Measurements from ENCODE around the gene APOA1. TPM values are rescaled to one million over a fixed set of nuclear protein-coding genes. Genes with fewer than 3 reads are reported as not detected.

The APOA1 gene
- polyA plus RNA-seq, 2 donors: 0.08 to 0.10 TPM

DNA sequence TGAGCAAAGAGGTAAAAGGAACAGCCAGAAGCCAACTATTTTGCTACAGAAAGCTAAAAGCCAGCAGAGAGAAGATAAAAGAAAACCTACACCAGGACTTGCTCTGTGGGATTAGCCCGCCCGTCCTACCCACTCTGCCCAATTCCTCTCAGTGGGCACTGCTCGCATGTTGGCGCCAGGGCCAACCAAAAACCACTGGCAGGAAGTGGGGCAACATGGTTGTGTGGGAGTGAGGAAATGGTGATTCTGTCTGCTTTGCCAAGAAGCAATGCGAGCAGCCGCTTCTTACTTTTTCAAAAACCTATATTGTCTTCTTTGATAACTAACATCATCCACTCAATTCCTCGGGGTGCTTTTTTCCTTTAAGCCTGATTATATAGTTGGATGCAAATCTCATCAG lies 14.2 kb upstream of the APOA1 start:
- Histone ChIP-seq H3K27me3 (ENCODE audit: control insufficient read depth in 1 of 2, insufficient read depth in 2 of 2, low read length in 2 of 2) (no peaks in the 10 kb centered on the region), H3K36me3 (ENCODE audit: control insufficient read depth in 2 of 2, insufficient read depth in 2 of 2, low read length in 1 of 2) (peaks cover 13 to 16% of the 10 kb centered on the region in 2 donors), H3K4me3 (ENCODE audit: low read depth in 1 of 2, low read length in 2 of 2) (no peak overlapping the region), H3K27ac (ENCODE audit: low read depth in 2 of 2, low read length in 1 of 2) (peak overlapping the region in 1 of 2 donors; percentile 33), H3K4me1 (ENCODE audit: control insufficient read depth in 2 of 2, insufficient read depth in 2 of 2, low read length in 1 of 2) (peaks cover 2 to 5% of the 10 kb centered on the region in 2 donors), H3K9me3 (ENCODE audit: control insufficient read depth in 2 of 2, insufficient read depth in 1 of 2, low read depth in 1 of 2, low read length in 1 of 2) (no peaks in the 10 kb centered on the region)
- WGBS, 2 donors: 66 to 77% methylated on average over 7 of the region's 7 CpGs

DNA sequence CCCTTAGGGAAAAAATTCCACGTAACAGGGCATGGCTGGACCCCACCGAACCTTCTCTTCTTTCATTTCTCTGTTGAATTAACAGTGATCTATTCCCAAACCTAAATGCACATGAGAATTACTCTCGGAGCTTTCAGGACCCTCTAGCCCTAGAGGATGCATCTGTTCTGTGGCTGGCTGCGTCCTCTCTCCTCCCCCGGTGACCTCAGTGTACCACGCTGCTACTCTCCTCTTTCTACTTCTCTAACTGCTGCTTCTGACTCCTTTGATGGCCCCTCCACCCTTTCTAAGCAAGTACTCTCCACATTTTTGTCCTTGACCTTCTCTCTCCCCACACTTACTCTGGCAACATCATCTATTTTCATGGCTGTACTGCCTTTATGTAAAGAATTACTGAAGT lies 12.1 kb upstream of the APOA1 start:
- H3K36me3 ChIP-seq (ENCODE audit: control insufficient read depth in 2 of 2, insufficient read depth in 2 of 2, low read length in 1 of 2): peaks cover 16 to 29% of the 10 kb centered on the region in 2 donors

DNA sequence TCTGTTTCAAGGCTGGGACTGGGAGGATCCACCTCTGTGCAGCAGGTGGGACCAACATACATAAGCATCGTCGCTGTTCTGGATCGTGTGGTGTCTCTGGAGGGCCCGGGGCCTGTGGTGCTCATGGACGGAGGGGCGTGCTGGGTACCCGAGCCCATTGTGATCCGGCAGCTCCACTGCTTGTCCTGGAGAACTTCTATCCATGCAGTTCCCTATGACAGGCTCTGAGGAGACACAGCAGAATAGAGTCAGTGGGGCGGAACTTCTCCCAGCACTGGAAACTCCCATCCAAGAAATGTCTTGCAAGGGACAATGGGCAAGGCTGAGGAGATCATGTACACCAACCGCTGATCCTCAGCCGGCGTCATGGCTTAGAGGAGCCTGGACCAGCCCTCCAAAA lies 11.6 kb upstream of the APOA1 start:
- Histone ChIP-seq H3K4me1 (ENCODE audit: control insufficient read depth in 2 of 2, insufficient read depth in 2 of 2, low read length in 1 of 2) (peaks cover 2 to 5% of the 10 kb centered on the region in 2 donors), H3K27me3 (ENCODE audit: control insufficient read depth in 1 of 2, insufficient read depth in 2 of 2, low read length in 2 of 2) (no peaks in the 10 kb centered on the region), H3K4me3 (ENCODE audit: low read depth in 1 of 2, low read length in 2 of 2) (no peak overlapping the region), H3K27ac (ENCODE audit: low read depth in 2 of 2, low read length in 1 of 2) (no peak overlapping the region), H3K36me3 (ENCODE audit: control insufficient read depth in 2 of 2, insufficient read depth in 2 of 2, low read length in 1 of 2) (peaks cover 16 to 29% of the 10 kb centered on the region in 2 donors), H3K9me3 (ENCODE audit: control insufficient read depth in 2 of 2, insufficient read depth in 1 of 2, low read depth in 1 of 2, low read length in 1 of 2) (no peaks in the 10 kb centered on the region)
- 96 to 97% methylated on average over 12 of the region's 12 CpGs for WGBS, 2 donors

More for the DNA sequence above, 12.1 kb upstream of the APOA1 start:
- no peak overlapping the region for H3K4me3 ChIP-seq (ENCODE audit: low read depth in 1 of 2, low read length in 2 of 2)
- no peak overlapping the region for H3K27ac ChIP-seq (ENCODE audit: low read depth in 2 of 2, low read length in 1 of 2)
- 91 to 94% methylated on average over 6 of the region's 6 CpGs for WGBS, 2 donors
- H3K9me3 ChIP-seq (ENCODE audit: control insufficient read depth in 2 of 2, insufficient read depth in 1 of 2, low read depth in 1 of 2, low read length in 1 of 2): no peaks in the 10 kb centered on the region
- H3K4me1 ChIP-seq (ENCODE audit: control insufficient read depth in 2 of 2, insufficient read depth in 2 of 2, low read length in 1 of 2): peaks cover 2 to 5% of the 10 kb centered on the region in 2 donors
- H3K27me3 ChIP-seq (ENCODE audit: control insufficient read depth in 1 of 2, insufficient read depth in 2 of 2, low read length in 2 of 2): no peaks in the 10 kb centered on the region

DNA sequence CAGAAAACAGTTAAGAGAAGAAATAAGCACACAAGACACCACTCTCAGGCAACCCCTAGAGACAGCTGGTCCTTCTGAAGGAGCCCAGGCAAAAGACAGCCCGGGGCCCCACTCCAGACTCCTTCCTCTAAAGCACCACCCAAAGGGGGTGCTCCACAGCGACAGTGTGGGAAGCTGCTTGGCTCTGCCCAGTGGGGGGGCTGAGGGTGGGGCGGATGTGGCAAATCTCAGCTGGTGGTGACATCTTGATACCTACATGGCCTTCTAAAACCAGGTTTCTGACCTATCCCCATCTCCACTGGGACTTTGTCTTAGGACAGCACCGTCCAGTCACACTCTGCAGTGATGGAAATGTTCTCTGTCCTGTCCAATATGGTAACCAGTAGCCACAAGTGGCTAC lies 10.2 kb upstream of the APOA1 start:
- 94 to 97% methylated on average over 4 of the region's 4 CpGs for WGBS, 2 donors
- H3K36me3 ChIP-seq (ENCODE audit: control insufficient read depth in 2 of 2, insufficient read depth in 2 of 2, low read length in 1 of 2): peaks cover 16 to 34% of the 10 kb centered on the region in 2 donors
- H3K27me3 ChIP-seq (ENCODE audit: control insufficient read depth in 1 of 2, insufficient read depth in 2 of 2, low read length in 2 of 2): no peaks in the 10 kb centered on the region

DNA sequence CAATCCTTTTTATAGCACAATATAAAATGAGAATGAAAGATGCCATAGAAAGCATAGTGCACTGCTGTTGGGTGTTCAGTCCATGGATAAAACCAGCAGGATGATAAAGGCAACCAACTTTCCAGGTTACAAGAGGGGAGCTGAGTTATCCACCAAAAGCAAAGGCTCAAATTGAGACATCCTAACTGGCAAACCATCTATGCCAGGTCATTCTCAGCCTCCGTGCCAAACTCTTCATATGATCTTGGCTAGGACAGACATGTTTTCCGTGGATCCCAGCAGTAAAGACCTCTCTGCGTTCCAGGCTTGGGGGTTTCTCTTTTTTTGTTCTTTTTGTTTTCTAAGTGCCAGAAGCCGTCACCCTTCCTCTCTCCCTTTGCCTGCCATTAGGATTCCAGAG lies 7.3 kb upstream of the APOA1 start:
- Histone ChIP-seq H3K27ac (ENCODE audit: low read depth in 2 of 2, low read length in 1 of 2) (no peak overlapping the region), H3K4me1 (ENCODE audit: control insufficient read depth in 2 of 2, insufficient read depth in 2 of 2, low read length in 1 of 2) (no peaks in the 10 kb centered on the region), H3K27me3 (ENCODE audit: control insufficient read depth in 1 of 2, insufficient read depth in 2 of 2, low read length in 2 of 2) (no peaks in the 10 kb centered on the region), H3K9me3 (ENCODE audit: control insufficient read depth in 2 of 2, insufficient read depth in 1 of 2, low read depth in 1 of 2, low read length in 1 of 2) (no peaks in the 10 kb centered on the region), H3K4me3 (ENCODE audit: low read depth in 1 of 2, low read length in 2 of 2) (no peak overlapping the region), H3K36me3 (ENCODE audit: control insufficient read depth in 2 of 2, insufficient read depth in 2 of 2, low read length in 1 of 2) (peaks cover 16 to 34% of the 10 kb centered on the region in 2 donors)
- WGBS, 2 donors: 88 to 90% methylated on average over 4 of the region's 4 CpGs

More for the DNA sequence above, 10.2 kb upstream of the APOA1 start:
- Histone ChIP-seq H3K4me1 (ENCODE audit: control insufficient read depth in 2 of 2, insufficient read depth in 2 of 2, low read length in 1 of 2) (peaks cover 2 to 3% of the 10 kb centered on the region in 2 donors), H3K9me3 (ENCODE audit: control insufficient read depth in 2 of 2, insufficient read depth in 1 of 2, low read depth in 1 of 2, low read length in 1 of 2) (no peaks in the 10 kb centered on the region), H3K4me3 (ENCODE audit: low read depth in 1 of 2, low read length in 2 of 2) (no peak overlapping the region), H3K27ac (ENCODE audit: low read depth in 2 of 2, low read length in 1 of 2) (no peak overlapping the region)

DNA sequence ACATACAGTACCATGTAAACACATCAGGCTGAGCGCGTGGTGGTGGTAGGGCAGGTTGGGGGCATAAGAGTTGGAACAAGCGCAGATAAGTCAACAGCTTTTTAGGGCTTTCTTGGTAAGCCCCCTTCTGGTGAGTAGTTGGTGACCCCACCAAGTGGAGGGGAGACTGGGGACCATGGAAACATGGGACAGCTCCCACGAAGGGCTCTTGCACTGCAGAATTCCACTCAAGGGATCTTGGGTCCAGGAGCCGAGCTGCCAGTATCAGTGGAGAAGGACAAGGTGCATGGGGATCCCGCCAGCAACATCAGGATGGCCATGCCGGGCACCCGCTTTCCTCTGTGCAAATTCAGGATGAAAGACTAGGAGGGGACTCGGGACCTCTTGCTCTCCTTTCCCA lies 6.2 kb upstream of the APOA1 start:
- Histone ChIP-seq H3K9me3 (ENCODE audit: control insufficient read depth in 2 of 2, insufficient read depth in 1 of 2, low read depth in 1 of 2, low read length in 1 of 2) (no peaks in the 10 kb centered on the region), H3K4me1 (ENCODE audit: control insufficient read depth in 2 of 2, insufficient read depth in 2 of 2, low read length in 1 of 2) (no peaks in the 10 kb centered on the region), H3K27ac (ENCODE audit: low read depth in 2 of 2, low read length in 1 of 2) (no peak overlapping the region), H3K36me3 (ENCODE audit: control insufficient read depth in 2 of 2, insufficient read depth in 2 of 2, low read length in 1 of 2) (peaks cover 13 to 29% of the 10 kb centered on the region in 2 donors), H3K4me3 (ENCODE audit: low read depth in 1 of 2, low read length in 2 of 2) (no peak overlapping the region), H3K27me3 (ENCODE audit: control insufficient read depth in 1 of 2, insufficient read depth in 2 of 2, low read length in 2 of 2) (no peaks in the 10 kb centered on the region)
- WGBS, 2 donors: 93 to 94% methylated on average over 9 of the region's 9 CpGs

DNA sequence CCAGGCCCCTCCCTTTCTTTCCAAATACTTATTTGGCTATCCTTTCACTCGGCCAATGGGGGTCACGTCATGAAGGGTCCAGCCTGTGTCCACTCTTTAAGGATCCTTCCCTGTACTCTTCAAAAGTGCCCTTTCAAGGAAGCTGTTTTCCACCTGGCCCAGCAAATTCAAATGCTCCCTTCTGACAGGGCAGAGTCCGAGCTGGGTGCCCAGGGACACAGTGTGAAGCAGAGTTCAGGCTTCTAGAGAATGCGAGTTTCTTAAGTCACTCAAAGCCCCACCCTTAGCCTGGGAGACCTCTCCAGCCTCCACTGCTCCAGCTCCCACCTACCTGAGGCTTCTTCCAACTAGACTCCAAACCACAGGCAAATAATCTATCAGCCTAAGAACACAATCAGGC lies 5.5 kb upstream of the APOA1 start:
- WGBS, 2 donors: 86 to 91% methylated on average over 4 of the region's 4 CpGs
- no peaks in the 10 kb centered on the region for H3K27me3 ChIP-seq (ENCODE audit: control insufficient read depth in 1 of 2, insufficient read depth in 2 of 2, low read length in 2 of 2)
- peaks cover 13 to 29% of the 10 kb centered on the region in 2 donors for H3K36me3 ChIP-seq (ENCODE audit: control insufficient read depth in 2 of 2, insufficient read depth in 2 of 2, low read length in 1 of 2)
- no peak overlapping the region for H3K4me3 ChIP-seq (ENCODE audit: low read depth in 1 of 2, low read length in 2 of 2)
- H3K9me3 ChIP-seq (ENCODE audit: control insufficient read depth in 2 of 2, insufficient read depth in 1 of 2, low read depth in 1 of 2, low read length in 1 of 2): no peaks in the 10 kb centered on the region
- H3K27ac ChIP-seq (ENCODE audit: low read depth in 2 of 2, low read length in 1 of 2): no peak overlapping the region
- H3K4me1 ChIP-seq (ENCODE audit: control insufficient read depth in 2 of 2, insufficient read depth in 2 of 2, low read length in 1 of 2): no peaks in the 10 kb centered on the region

DNA sequence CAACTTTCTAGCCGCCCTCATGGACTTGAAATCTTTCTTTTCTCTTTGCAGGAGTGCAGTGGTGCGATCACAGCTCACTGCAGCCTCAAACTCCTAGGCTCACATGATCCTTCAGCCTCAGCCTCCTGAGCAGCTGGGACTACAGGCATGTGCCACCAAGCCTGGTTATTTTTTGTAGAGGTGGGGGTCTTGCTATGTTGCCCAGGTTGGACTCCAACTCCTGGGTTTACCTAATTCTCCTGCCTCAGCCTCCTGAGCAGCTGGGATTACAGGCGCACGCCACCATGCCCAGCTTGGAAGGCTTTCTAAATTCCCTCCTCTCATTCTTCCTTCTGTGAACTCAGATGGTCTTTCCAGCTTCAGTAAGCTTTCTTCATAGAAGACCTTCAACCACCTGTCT lies 4.7 kb upstream of the APOA1 start:
- no peaks in the 10 kb centered on the region for H3K27me3 ChIP-seq (ENCODE audit: control insufficient read depth in 1 of 2, insufficient read depth in 2 of 2, low read length in 2 of 2)
- 98 to 100% methylated on average over 4 of the region's 4 CpGs for WGBS, 2 donors
- no peak overlapping the region for H3K27ac ChIP-seq (ENCODE audit: low read depth in 2 of 2, low read length in 1 of 2)
- H3K36me3 ChIP-seq (ENCODE audit: control insufficient read depth in 2 of 2, insufficient read depth in 2 of 2, low read length in 1 of 2): peaks cover 8 to 23% of the 10 kb centered on the region in 2 donors
- H3K4me1 ChIP-seq (ENCODE audit: control insufficient read depth in 2 of 2, insufficient read depth in 2 of 2, low read length in 1 of 2): no peaks in the 10 kb centered on the region
- no peaks in the 10 kb centered on the region for H3K9me3 ChIP-seq (ENCODE audit: control insufficient read depth in 2 of 2, insufficient read depth in 1 of 2, low read depth in 1 of 2, low read length in 1 of 2)
- no peak overlapping the region for H3K4me3 ChIP-seq (ENCODE audit: low read depth in 1 of 2, low read length in 2 of 2)

DNA sequence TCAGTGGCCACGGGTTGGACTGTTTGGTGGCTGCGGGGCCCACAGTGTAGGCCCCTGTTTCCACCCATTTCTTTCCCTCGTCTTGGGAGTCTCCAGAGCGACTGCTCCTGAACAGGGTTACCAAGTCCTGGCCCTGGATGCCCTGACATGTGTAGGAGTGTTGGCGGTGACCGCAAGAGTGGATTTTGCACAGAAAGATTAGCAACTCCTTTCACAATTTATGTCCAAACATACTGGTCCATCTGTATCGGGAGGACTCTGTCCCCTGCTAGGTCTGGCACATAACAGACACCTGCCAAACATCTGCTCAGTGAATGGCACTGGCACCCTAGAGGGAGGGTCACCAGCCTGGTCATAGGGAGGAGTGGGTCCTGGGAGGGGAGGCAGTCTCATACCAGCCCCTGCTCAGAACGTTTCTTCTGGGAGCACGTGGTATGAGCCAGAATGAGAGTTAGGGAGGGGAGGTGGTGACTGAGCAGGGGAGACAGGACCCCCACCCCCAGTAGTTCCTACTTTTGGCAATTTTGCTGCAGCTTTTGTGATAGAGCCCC lies 3.4 kb upstream of the APOA1 start:
- Histone ChIP-seq H3K27me3 (ENCODE audit: control insufficient read depth in 1 of 2, insufficient read depth in 2 of 2, low read length in 2 of 2) (no peaks in the 10 kb centered on the region), H3K9me3 (ENCODE audit: control insufficient read depth in 2 of 2, insufficient read depth in 1 of 2, low read depth in 1 of 2, low read length in 1 of 2) (no peaks in the 10 kb centered on the region), H3K36me3 (ENCODE audit: control insufficient read depth in 2 of 2, insufficient read depth in 2 of 2, low read length in 1 of 2) (peaks cover 0 to 10% of the 10 kb centered on the region in 2 donors), H3K4me1 (ENCODE audit: control insufficient read depth in 2 of 2, insufficient read depth in 2 of 2, low read length in 1 of 2) (peaks cover under 1 to 5% of the 10 kb centered on the region in 2 donors), H3K4me3 (ENCODE audit: low read depth in 1 of 2, low read length in 2 of 2) (no peak overlapping the region), H3K27ac (ENCODE audit: low read depth in 2 of 2, low read length in 1 of 2) (no peak overlapping the region)
- WGBS, 2 donors: 71 to 76% methylated on average over 9 of the region's 9 CpGs

DNA sequence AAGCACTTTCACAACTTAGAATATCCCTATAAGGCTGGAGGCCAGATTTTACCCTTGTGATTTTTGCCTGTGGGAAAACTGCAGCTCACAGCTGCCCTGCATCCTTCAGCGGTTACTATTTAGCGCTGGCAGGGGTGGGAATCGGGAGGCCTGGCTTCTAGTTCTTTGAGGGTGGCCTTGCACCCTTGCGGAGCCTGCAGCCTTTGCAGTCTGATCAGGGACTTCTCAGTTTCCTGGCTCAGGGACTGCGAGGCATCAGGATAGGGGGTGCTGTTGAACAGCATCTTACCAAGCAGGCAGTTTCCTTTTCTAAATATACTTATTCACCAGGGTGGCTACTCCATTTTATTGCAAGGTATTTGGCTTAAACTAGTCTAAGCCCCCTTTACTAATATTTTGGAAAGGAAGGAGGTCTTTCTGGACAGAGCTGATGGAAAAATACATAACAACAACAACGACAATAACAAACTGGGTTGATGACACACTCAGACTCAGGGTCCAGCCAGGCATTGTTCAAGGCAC lies 2.9 kb upstream of the APOA1 start:
- H3K27ac ChIP-seq (ENCODE audit: low read depth in 2 of 2, low read length in 1 of 2): no peak overlapping the region
- H3K36me3 ChIP-seq (ENCODE audit: control insufficient read depth in 2 of 2, insufficient read depth in 2 of 2, low read length in 1 of 2): peaks cover 0 to 8% of the 10 kb centered on the region in 2 donors
- no peak overlapping the region for H3K4me3 ChIP-seq (ENCODE audit: low read depth in 1 of 2, low read length in 2 of 2)
- peaks cover 4 to 6% of the 10 kb centered on the region in 2 donors for H3K4me1 ChIP-seq (ENCODE audit: control insufficient read depth in 2 of 2, insufficient read depth in 2 of 2, low read length in 1 of 2)
- H3K27me3 ChIP-seq (ENCODE audit: control insufficient read depth in 1 of 2, insufficient read depth in 2 of 2, low read length in 2 of 2): no peaks in the 10 kb centered on the region
- H3K9me3 ChIP-seq (ENCODE audit: control insufficient read depth in 2 of 2, insufficient read depth in 1 of 2, low read depth in 1 of 2, low read length in 1 of 2): no peaks in the 10 kb centered on the region
- WGBS, 2 donors: 45 to 56% methylated on average over 6 of the region's 6 CpGs
